Endodermal cell (in vitro differentiated cells): ENCODE measurements around the gene CCDC170. TPM values are rescaled to one million over a fixed set of nuclear protein-coding genes. Genes with fewer than 3 reads are reported as not detected.
A peak's percentile ranks its signal among the peaks of the same experiment; 100 is the strongest.

Experiments
- DNase-seq: peaks from one replicate; pipeline ENCODE4 v3.0.0-alpha.2; 2017
- H3K27ac ChIP-seq: 2 replicates; pipeline ENCODE4 v1.5.1; 2013; ENCODE audit warnings: mild to moderate bottlenecking, low read depth, low read length, moderate library complexity
- H3K27me3 ChIP-seq: 2 replicates; pipeline ENCODE4 v1.6.1; 2013; ENCODE audit warnings: mild to moderate bottlenecking, low read length, moderate library complexity; ENCODE audit not compliant: insufficient read depth, control insufficient read depth, poor library complexity, severe bottlenecking
- H3K36me3 ChIP-seq: 2 replicates; pipeline ENCODE4 v1.7.0; 2013; ENCODE audit warnings: mild to moderate bottlenecking, low read length, moderate library complexity; ENCODE audit not compliant: control insufficient read depth, insufficient read depth
- H3K4me1 ChIP-seq: one replicate; pipeline ENCODE4 v1.7.0; 2013; ENCODE audit warnings: low read length; ENCODE audit not compliant: control insufficient read depth, insufficient read depth
- H3K4me3 ChIP-seq: 2 replicates; pipeline ENCODE4 v1.5.1; 2013; ENCODE audit warnings: mild to moderate bottlenecking, low read length, moderate library complexity
- H3K9ac ChIP-seq: 2 replicates; pipeline ENCODE4 v1.6.1; 2013; ENCODE audit warnings: mild to moderate bottlenecking, low read length, moderate library complexity; ENCODE audit not compliant: poor library complexity, severe bottlenecking; ENCODE audit errors: extremely low read depth
- H3K9me3 ChIP-seq: 2 replicates; pipeline ENCODE4 v1.6.1; 2013; ENCODE audit warnings: mild to moderate bottlenecking, low read length, moderate library complexity; ENCODE audit not compliant: control insufficient read depth
- H3K27ac Mint-ChIP-seq: 2 replicates; pipeline ENCODE4 v1.8.0; 2020; ENCODE audit warnings: mixed read lengths
- H3K27me3 Mint-ChIP-seq: 2 replicates; pipeline ENCODE4 v1.8.0; 2021; ENCODE audit warnings: mild to moderate bottlenecking, mixed read lengths; ENCODE audit not compliant: insufficient read depth
- H3K36me3 Mint-ChIP-seq: 2 replicates; pipeline ENCODE4 v1.8.0; 2020; ENCODE audit warnings: low read depth, mixed read lengths
- H3K4me1 Mint-ChIP-seq: 2 replicates; pipeline ENCODE4 v1.8.0; 2020; ENCODE audit warnings: mixed read lengths
- H3K4me3 Mint-ChIP-seq: 2 replicates; pipeline ENCODE4 v1.8.0; 2020; ENCODE audit warnings: mild to moderate bottlenecking, moderate library complexity, mixed read lengths
- H3K9me3 Mint-ChIP-seq: 2 replicates; pipeline ENCODE4 v1.8.0; 2020; ENCODE audit warnings: mild to moderate bottlenecking, mixed read lengths
- CTCF ChIP-seq: fragments of 200-600 bp; sonication (generic); conservative IDR thresholded peaks from 2 replicates; pipeline ENCODE4 v1.5.0; 2021; ENCODE audit warnings: antibody characterized with exemption, mild to moderate bottlenecking
- WGBS, 2 experiments: methylation state at CpG; one replicate each; pipeline versions ENCODE4 v1.1.5 to v1.1.7; 2013; ENCODE audit warnings: missing lambda C conversion rate in 2 of 2, mixed read lengths in 1 of 2; ENCODE audit not compliant: insufficient coverage in 1 of 2, insufficient read length in 1 of 2; 5-methylcytosine and 5-hydroxymethylcytosine counted together
- total RNA-seq, 2 donors: library from RNA; stranded (reverse); fragmentation: NEBNext Ultra II Directional in 1 of 2; extraction: Animal tissue kit (Norgen Biotek cat#: 25700) in 1 of 2; gene quantifications; 2 replicates in 1 of 2; 3 replicates in 1 of 2; pipeline ENCODE4 v1.2.1, GENCODE V29; 2021

The CCDC170 gene
- total RNA-seq, 2 donors from 2014 or later: 2.2 to 4.1 TPM

- H3K36me3 Mint-ChIP-seq: peaks cover 75% of the 10 kb centered on the region
- Histone ChIP-seq H3K36me3 (peaks cover 93% of the 10 kb centered on the region), H3K9ac (no peak overlapping the region), H3K4me1 (peaks cover 21% of the 10 kb centered on the region), H3K9me3 (no peaks in the 10 kb centered on the region), H3K27ac (no peak overlapping the region), H3K4me3 (no peak overlapping the region), H3K27me3 (no peaks in the 10 kb centered on the region)
- no peaks in the 10 kb centered on the region for H3K9me3 Mint-ChIP-seq
- 83 to 97% methylated on average over 4 of the region's 4 CpGs for WGBS, 2 experiments
- no peak overlapping the region for H3K4me3 Mint-ChIP-seq
- DNase-seq: no peak
- H3K27ac Mint-ChIP-seq: no peak overlapping the region
- no peaks in the 10 kb centered on the region for H3K27me3 Mint-ChIP-seq
- H3K4me1 Mint-ChIP-seq: peaks cover 31% of the 10 kb centered on the region
- no peak for TF ChIP-seq CTCF
Observed at GRCh38 chr6:151461673-151462072, 32.1 kb upstream of the CCDC170 start.

- Histone ChIP-seq H3K9me3 (no peaks in the 10 kb centered on the region), H3K36me3 (peaks cover 96% of the 10 kb centered on the region), H3K27me3 (no peaks in the 10 kb centered on the region), H3K27ac (no peak overlapping the region), H3K4me1 (peaks cover 3% of the 10 kb centered on the region), H3K9ac (no peak overlapping the region), H3K4me3 (no peak overlapping the region)
- Mint-ChIP-seq H3K36me3 (peaks cover 82% of the 10 kb centered on the region), H3K4me3 (no peak overlapping the region), H3K27me3 (no peaks in the 10 kb centered on the region), H3K27ac (no peak overlapping the region), H3K9me3 (no peaks in the 10 kb centered on the region), H3K4me1 (peaks cover 13% of the 10 kb centered on the region)
- TF ChIP-seq CTCF: no peak
- no peak for DNase-seq
Observed at GRCh38 chr6:151464702-151465101, 29.1 kb upstream of the CCDC170 start.

GRCh38 chr6:151475653-151476523 lies 17.9 kb upstream of the CCDC170 start:
- WGBS, 2 experiments: 32 to 53% methylated on average over 6 to 16 of the region's 16 CpGs

More at GRCh38 chr6:151475653-151476523, 17.9 kb upstream of the CCDC170 start:
- no peaks in the 10 kb centered on the region for H3K27me3 Mint-ChIP-seq
- H3K27me3 ChIP-seq: no peaks in the 10 kb centered on the region
- peak overlapping the region; percentile 90 for H3K27ac Mint-ChIP-seq
- H3K9ac ChIP-seq: no peak overlapping the region
- H3K36me3 Mint-ChIP-seq: peaks cover 7% of the 10 kb centered on the region
- H3K4me3 Mint-ChIP-seq: no peak overlapping the region
- no peaks in the 10 kb centered on the region for H3K4me1 ChIP-seq
- DNase-seq: peak; percentile 72
- H3K4me3 ChIP-seq: no peak overlapping the region
- TF ChIP-seq CTCF: peak; percentile 92
- H3K9me3 Mint-ChIP-seq: no peaks in the 10 kb centered on the region
- peaks cover 10% of the 10 kb centered on the region for H3K4me1 Mint-ChIP-seq
- H3K36me3 ChIP-seq: peaks cover 3% of the 10 kb centered on the region
- no peak overlapping the region for H3K27ac ChIP-seq
- no peaks in the 10 kb centered on the region for H3K9me3 ChIP-seq
